Pancreas (tissue), 10 donors: ENCODE data around the gene TSPAN12. TPM values are rescaled to one million over a fixed set of nuclear protein-coding genes. Genes with fewer than 3 reads are reported as not detected.
A peak's percentile ranks its signal among the peaks of the same experiment; 100 is the strongest.

Experiments
- ATAC-seq, 4 donors: fragments of 200-7000 bp; cut with Tn5 transposase; one replicate each; pipeline versions ENCODE4 v1.8.0 to v1.9.1; 2020; ENCODE audit warnings: mild to moderate bottlenecking in 4 of 4, moderate library complexity in 4 of 4
- DNase-seq, 6 donors: peaks; one replicate each; pipeline ENCODE4 v3.0.0-alpha.2; 2020
- FAIRE-seq: peaks from 2 replicates; lab custom pipeline; 2012; peaks lifted over from hg19 to GRCh38; lab: Jason Lieb, UNC
- H3K27ac ChIP-seq, 4 donors: fragments of 200-600 bp; sonication (generic); 1 replicate in 3 of 4; 2 replicates in 1 of 4; pipeline versions ENCODE4 v1.5.0 to v1.8.0; 2020
- H3K27me3 ChIP-seq, 4 donors: fragments of 200-600 bp; one replicate each; pipeline ENCODE4 v1.8.0; 2021
- H3K36me3 ChIP-seq, 3 donors: fragments of 200-600 bp; sonication (generic) in 1 of 3; one replicate each; pipeline versions ENCODE4 v1.5.0 to v1.8.0; 2020 to 2021
- H3K4me1 ChIP-seq, 3 donors: fragments of 200-600 bp; one replicate each; pipeline ENCODE4 v1.8.0; 2021
- H3K4me3 ChIP-seq, 4 donors: fragments of 200-600 bp; sonication (generic) in 2 of 4; one replicate each; pipeline versions ENCODE4 v1.5.0 to v1.8.0; 2020 to 2021
- H3K9me3 ChIP-seq, 4 donors: fragments of 200-600 bp; one replicate each; pipeline ENCODE4 v1.8.0; 2021
- WGBS, 2 donors: extraction: QIAGEN DNeasy Blood & Tissue Kit; methylation state at CpG; one replicate each; pipeline ENCODE4 v1.1.7; 2013; 5-methylcytosine and 5-hydroxymethylcytosine counted together
- intact Hi-C, 3 donors: fragments of 100-400 bp; cut with DNase I; formaldehyde crosslinking; loops; one replicate each; pipeline versions ENCODE4 v1.11.1 to v1.14.2; 2022
- polyA plus RNA-seq, 2 donors: library from polyadenylated mRNA; stranded (reverse); fragments of 200-250 nt; gene quantifications; one replicate each; pipeline ENCODE4 v1.2.3, GENCODE V29; 2013
- total RNA-seq, 6 donors: library from RNA; stranded (reverse); fragmentation: NEBNext Ultra II Directional in 4 of 6; extraction: Animal tissue kit (Norgen Biotek cat#: 25700) in 4 of 6; gene quantifications; one replicate each; pipeline versions ENCODE4 v1.2.1 to v1.2.4, GENCODE V29; 2021 to 2023
- TF ChIP-seq, protein P1 (sequence below), 4 donors: fragments of 200-600 bp; sonication (generic) in 3 of 4; IDR thresholded peaks; one replicate each; pipeline versions ENCODE4 v1.5.0 to v1.8.0; 2021; ENCODE audit warnings: antibody characterized with exemption in 4 of 4
- donor health status: healthy with polysubstance abuse.
- donor health status: DM: no; HTN: no; CAD: no; lungs with moderate emphysema.
- donor health status: DM: no; HTN: no; CAD: no.
- donor health status: control.
- donor health status: control.
- donor health status: Bipolar disorder and iron deficiency.
- donor health status: DM: yes; HTN: yes; CAD: no.
- donor health status: DM: no; HTN: no; CAD: no.
- donor health status: DM: no; HTN: no; CAD: no.
- donor health status: DM: yes; HTN: yes; CAD: no.

Gene TSPAN12
- total and polyA plus RNA-seq, 8 donors = 3.9 to 16.0 (median 8.9) TPM

DNA sequence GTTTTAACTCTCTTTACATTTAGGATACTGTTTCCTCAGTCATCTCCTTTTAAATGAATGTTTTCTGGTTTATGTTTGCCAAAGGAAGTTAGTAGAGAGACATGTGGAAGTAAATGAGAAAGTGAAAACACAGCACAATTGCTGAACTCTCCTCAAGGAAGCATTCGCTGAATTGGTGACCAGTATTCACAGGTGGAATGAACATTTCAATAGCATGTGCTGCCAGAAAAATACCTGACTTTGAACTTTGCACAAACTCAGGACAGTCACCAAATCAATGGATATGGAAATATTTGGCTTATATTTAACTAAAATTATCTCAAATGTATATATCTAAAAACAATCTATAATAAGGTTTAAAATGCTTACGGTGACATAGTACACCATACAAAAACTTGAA lies 28.5 kb downstream of the TSPAN12 start:
- FAIRE-seq (no peak), ATAC-seq (peak in 3 of 4 donors; percentile 56 to 75 (median 71)), DNase-seq (no peak)
- 26 to 30% methylated on average over 2 of the region's 2 CpGs for WGBS, 2 donors
- peaks cover 0 to 17% (median 14%) of the 10 kb centered on the region in 3 donors for H3K4me1 ChIP-seq
- TF ChIP-seq, protein P1, sequence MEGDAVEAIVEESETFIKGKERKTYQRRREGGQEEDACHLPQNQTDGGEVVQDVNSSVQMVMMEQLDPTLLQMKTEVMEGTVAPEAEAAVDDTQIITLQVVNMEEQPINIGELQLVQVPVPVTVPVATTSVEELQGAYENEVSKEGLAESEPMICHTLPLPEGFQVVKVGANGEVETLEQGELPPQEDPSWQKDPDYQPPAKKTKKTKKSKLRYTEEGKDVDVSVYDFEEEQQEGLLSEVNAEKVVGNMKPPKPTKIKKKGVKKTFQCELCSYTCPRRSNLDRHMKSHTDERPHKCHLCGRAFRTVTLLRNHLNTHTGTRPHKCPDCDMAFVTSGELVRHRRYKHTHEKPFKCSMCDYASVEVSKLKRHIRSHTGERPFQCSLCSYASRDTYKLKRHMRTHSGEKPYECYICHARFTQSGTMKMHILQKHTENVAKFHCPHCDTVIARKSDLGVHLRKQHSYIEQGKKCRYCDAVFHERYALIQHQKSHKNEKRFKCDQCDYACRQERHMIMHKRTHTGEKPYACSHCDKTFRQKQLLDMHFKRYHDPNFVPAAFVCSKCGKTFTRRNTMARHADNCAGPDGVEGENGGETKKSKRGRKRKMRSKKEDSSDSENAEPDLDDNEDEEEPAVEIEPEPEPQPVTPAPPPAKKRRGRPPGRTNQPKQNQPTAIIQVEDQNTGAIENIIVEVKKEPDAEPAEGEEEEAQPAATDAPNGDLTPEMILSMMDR (IDR thresholded peaks at IDR 0.05) = no peak
- H3K4me3 ChIP-seq = no peak overlapping the region
- no peaks in the 10 kb centered on the region for H3K9me3 ChIP-seq
- no peaks in the 10 kb centered on the region for H3K27me3 ChIP-seq
- peak overlapping the region in 1 of 4 donors; percentile 19 for H3K27ac ChIP-seq
- no peaks in the 10 kb centered on the region for H3K36me3 ChIP-seq
- intact Hi-C loops = no loop called here

DNA sequence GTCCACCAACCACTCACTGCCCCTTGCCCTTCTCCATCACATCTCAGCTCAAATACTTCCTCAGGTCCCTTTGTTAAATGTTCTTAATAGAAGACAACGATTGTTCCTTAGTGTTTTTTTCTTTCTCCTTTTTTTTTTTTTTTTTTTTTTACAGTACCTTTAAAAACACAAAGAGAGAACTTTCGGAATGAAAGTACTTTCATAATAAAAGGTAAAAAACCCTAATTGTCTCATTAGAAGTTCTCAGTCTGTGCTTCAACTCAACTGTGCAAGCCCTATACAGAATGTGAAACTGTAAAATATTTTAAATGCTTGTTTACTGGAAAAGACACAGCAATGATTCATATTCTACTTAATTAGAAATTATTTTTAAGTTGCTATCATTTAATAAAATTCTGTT lies 29.4 kb downstream of the TSPAN12 start:
- Histone ChIP-seq H3K9me3 (no peaks in the 10 kb centered on the region), H3K36me3 (no peaks in the 10 kb centered on the region), H3K27me3 (no peaks in the 10 kb centered on the region), H3K4me3 (no peak overlapping the region), H3K27ac (no peak overlapping the region), H3K4me1 (peaks cover 0 to 18% (median 15%) of the 10 kb centered on the region in 3 donors)
- WGBS, 2 donors = 68 to 75% methylated on average over 2 of the region's 2 CpGs
- intact Hi-C loops = no loop called here
- TF ChIP-seq, protein P1 (IDR thresholded peaks at IDR 0.05) = no peak
- ATAC-seq = no peak
- FAIRE-seq = no peak
- no peak for DNase-seq

DNA sequence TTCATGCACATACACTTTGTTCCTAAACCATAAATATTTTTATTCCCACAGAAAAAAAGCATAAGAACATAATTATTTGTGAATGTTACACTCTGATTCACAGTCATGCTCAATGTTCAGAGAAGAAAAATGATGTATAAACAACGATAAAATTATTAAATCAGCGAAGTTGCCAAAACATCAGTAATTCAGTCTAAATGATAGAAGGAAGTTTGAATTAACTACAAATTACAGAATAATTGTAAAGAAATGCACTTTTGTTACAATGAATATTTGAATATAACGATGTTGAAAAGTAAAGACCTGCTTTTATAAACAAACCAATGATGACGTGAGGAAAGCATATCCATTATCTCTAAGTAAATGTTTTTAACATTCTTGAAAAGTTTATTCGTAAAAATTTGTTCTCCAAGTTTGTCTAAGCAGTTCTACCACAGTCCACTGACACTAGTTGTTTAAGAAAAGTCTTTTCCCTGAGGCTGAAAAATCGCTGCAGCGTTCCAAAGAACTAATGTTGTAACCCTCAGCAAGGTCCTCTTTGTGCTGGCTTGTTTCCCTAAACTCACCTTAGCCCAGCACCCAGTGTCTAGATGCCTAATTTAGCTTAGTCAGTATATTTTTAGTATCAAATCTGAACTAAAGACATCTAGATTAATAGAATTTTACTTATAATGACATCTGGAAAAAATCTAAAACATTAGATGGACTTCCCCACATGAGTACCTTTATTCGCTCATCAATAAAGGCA lies 30.4 kb downstream of the TSPAN12 start:
- DNase-seq (no peak), FAIRE-seq (peak; percentile 53), ATAC-seq (peak in 3 of 4 donors; percentile 34 to 43 (median 40))
- TF ChIP-seq, protein P1 (IDR thresholded peaks at IDR 0.05) = no peak
- Histone ChIP-seq H3K36me3 (no peaks in the 10 kb centered on the region), H3K4me1 (peaks cover 0 to 18% (median 15%) of the 10 kb centered on the region in 3 donors), H3K4me3 (no peak overlapping the region), H3K27me3 (no peaks in the 10 kb centered on the region), H3K27ac (no peak overlapping the region), H3K9me3 (no peaks in the 10 kb centered on the region)
- WGBS, 2 donors = 46 to 48% methylated on average over 8 of the region's 8 CpGs
- intact Hi-C loops = no loop called here

DNA sequence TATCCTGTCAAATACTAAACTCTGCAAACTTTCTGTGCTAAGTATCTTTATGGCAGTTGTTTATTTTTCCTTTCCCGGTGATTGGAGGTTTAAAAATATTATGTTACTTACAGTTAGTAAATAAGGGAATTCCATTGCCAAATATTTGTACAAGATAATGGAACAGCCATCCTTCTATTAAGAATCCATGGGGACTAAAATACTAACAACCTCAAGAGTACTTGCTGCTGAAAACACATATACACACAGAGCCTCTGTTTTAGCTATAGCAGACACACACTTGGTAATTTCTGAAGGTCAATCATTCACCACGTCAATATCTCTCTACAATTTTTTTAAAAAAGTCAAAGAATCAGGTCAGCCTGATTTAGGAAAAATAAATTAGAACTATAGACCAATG lies 32.4 kb downstream of the TSPAN12 start:
- no peak overlapping the region for H3K4me3 ChIP-seq
- no peak for FAIRE-seq
- ATAC-seq = peak in 2 of 4 donors; percentile 45 to 61
- no peak for DNase-seq
- intact Hi-C loops = no loop called here
- TF ChIP-seq, protein P1 (IDR thresholded peaks at IDR 0.05) = no peak
- H3K27me3 ChIP-seq = no peaks in the 10 kb centered on the region
- H3K27ac ChIP-seq = no peak overlapping the region
- WGBS, 2 donors = 4 to 6% methylated on average over 2 of the region's 2 CpGs
- H3K9me3 ChIP-seq = no peaks in the 10 kb centered on the region
- H3K36me3 ChIP-seq = no peaks in the 10 kb centered on the region
- peaks cover 0 to 18% (median 15%) of the 10 kb centered on the region in 3 donors for H3K4me1 ChIP-seq

DNA sequence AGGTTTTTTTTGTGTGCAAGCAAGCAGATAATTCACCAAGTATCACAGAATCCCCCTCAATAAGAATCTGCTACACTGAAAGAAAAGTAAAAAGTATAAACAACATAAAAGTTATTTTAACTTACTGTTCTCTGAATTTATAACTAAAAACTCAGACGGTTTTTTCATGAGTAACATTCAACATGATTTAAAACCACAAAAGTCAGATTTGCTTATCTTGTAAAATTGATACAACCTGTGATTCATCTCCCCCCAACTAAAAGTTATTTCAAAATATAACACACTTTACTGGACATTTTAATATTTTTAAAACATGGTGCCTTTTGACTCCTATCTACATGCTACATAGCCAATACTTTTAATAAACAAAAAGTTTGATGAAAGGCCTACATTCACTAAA lies 32.8 kb downstream of the TSPAN12 start:
- Histone ChIP-seq H3K4me3 (no peak overlapping the region), H3K36me3 (no peaks in the 10 kb centered on the region), H3K9me3 (no peaks in the 10 kb centered on the region), H3K4me1 (peaks cover 0 to 18% (median 15%) of the 10 kb centered on the region in 3 donors), H3K27ac (no peak overlapping the region), H3K27me3 (no peaks in the 10 kb centered on the region)
- WGBS, 2 donors = 16% methylated on average over 1 of the region's 1 CpG
- FAIRE-seq = no peak
- no peak for ATAC-seq
- TF ChIP-seq, protein P1 (IDR thresholded peaks at IDR 0.05) = no peak
- DNase-seq = no peak
- intact Hi-C loops = no loop called here
